Stimulated activated CD8-positive, alpha-beta memory T cell treated with anti-CD3 and anti-CD28 coated beads, Interleukin-7, amount 100 ng/mL, for 4 hours (primary cell): ENCODE measurements around the gene CYP8B1.

Source experiments
- DNase-seq, 2 donors: peaks; one replicate each; pipeline ENCODE4 v3.0.0-alpha.2; 2020; ENCODE audit warnings: low read depth in 2 of 2

The CYP8B1 gene

GRCh38 chr3:42875325-42876151 is at the start of gene CYP8B1:
Gene CYP8B1, minus strand, starts transcription at chr3:42875879. Its CDS starts 63 bp downstream, at chr3:42875816.
- DNase-seq, result no peak

- no peak for DNase-seq
Measured at GRCh38 chr3:42923606-42924005, 47.9 kb upstream of the CYP8B1 start.

GRCh38 chr3:42914771-42915515 is 39.3 kb upstream of the CYP8B1 start:
- DNase-seq, result no peak

GRCh38 chr3:42911551-42911950 is 35.9 kb upstream of the CYP8B1 start:
- DNase-seq, result no peak

GRCh38 chr3:42908675-42909074 is 33.0 kb upstream of the CYP8B1 start:
- DNase-seq, result no peak

GRCh38 chr3:42906848-42907183 is 31.1 kb upstream of the CYP8B1 start:
- DNase-seq, result no peak

- peak in 1 of 2 donors; percentile 2 for DNase-seq
Measured at GRCh38 chr3:42906070-42906847, 30.6 kb upstream of the CYP8B1 start, which contains the start of gene ZNF662. Gene ZNF662, plus strand, starts transcription at chr3:42906142. Its CDS starts 1,973 bp downstream, at chr3:42908115.

- DNase-seq, result no peak
Measured at GRCh38 chr3:42905740-42906069, 30.0 kb upstream of the CYP8B1 start.

GRCh38 chr3:42904076-42904475 is 28.4 kb upstream of the CYP8B1 start:
- no peak for DNase-seq

GRCh38 chr3:42902257-42902656 is 26.6 kb upstream of the CYP8B1 start:
- DNase-seq, result no peak

GRCh38 chr3:42901073-42901415 is 25.4 kb upstream of the CYP8B1 start:
- DNase-seq, result no peak

- no peak for DNase-seq
Measured at GRCh38 chr3:42900226-42901072, 24.8 kb upstream of the CYP8B1 start.

- no peak for DNase-seq
Measured at GRCh38 chr3:42898896-42899675, 23.4 kb upstream of the CYP8B1 start.

- no peak for DNase-seq
Measured at GRCh38 chr3:42895580-42895868, 19.8 kb upstream of the CYP8B1 start.

- no peak for DNase-seq
Measured at GRCh38 chr3:42894698-42895579, 19.3 kb upstream of the CYP8B1 start.

- DNase-seq, result no peak
Measured at GRCh38 chr3:42892807-42893206, 17.1 kb upstream of the CYP8B1 start.

- no peak for DNase-seq
Measured at GRCh38 chr3:42892169-42892568, 16.5 kb upstream of the CYP8B1 start.

GRCh38 chr3:42891042-42891441 is 15.4 kb upstream of the CYP8B1 start:
- DNase-seq, result no peak

- no peak for DNase-seq
Measured at GRCh38 chr3:42887084-42887483, 11.4 kb upstream of the CYP8B1 start.

GRCh38 chr3:42886294-42886822 is 10.7 kb upstream of the CYP8B1 start:
- DNase-seq, result no peak
